NCI-H146 treated with DMSO at 0.1 percent for 48 hours (cell line): ENCODE data around the gene LRRC27.

Source experiments
- DNase-seq: peaks from one replicate; lab custom pipeline; 2025; ENCODE audit not compliant: unreplicated experiment; lab: John Stamatoyannopoulos, UW

Gene LRRC27

GRCh38 chr10:132331601-132332432 lies at the start of gene LRRC27:
LRRC27 (plus strand) TSS chr10:132332193; CDS start chr10:132333525, 1,332 bp downstream.
- DNase-seq: peak; percentile 94

- no peak for DNase-seq
Observed at GRCh38 chr10:132282667-132283603, 49.1 kb upstream of the LRRC27 start.

DNA sequence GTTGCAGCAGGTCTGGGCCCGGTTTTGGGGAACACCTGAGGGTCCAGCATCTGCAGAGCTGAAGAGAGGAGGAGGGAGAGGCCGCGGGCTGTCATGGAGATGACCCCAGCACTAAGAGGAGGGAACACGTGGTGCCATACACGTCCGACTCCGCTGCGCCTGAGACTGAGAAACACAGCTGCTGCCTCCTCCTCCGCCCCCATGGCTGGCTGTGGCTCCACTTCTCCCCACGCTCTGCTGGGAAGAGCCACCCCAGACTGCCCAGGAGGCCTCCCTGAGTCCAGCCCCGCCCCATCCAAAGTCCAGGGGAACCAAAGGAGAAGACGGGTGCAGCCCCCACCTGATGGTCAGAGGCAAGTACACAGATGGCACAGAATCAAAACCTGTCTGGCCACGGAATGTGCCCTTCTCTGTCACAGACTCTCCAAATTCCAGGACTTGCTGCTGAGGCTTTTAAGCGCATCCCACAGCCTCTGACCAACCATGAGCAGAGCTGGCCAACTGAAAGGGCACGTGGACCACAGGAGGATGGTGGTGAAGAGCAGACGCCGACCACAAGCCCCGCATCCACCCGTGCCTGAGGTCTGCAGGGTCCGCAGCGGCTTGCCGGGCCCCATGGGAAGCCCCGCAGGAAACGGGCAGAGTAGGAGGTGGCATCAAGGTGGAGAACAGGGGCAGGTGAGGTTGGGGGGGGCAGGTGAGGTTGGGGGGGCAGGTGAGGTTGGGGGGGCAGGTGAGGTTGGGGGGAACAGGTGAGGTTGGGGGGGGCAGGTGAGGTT lies 48.2 kb upstream of the LRRC27 start:
- no peak for DNase-seq

DNA sequence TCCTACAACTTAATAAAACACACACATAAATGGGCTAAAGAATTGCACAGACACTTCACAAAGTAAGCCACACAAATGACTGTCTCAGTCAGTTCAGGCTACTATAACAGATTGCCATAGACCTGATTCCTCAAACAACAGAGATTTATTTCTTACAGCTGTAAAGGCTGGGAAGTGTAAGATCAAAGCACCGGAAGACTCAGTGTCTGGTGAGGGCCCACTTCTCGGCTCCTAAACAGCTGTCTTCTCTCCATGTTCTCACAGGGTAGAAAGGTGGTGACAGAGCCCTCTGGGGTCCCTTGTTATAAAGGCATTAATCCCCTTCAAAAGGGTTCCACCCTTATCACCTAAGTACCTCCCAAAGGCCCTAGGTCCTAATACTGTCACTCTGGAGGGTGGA lies 42.6 kb upstream of the LRRC27 start:
- DNase-seq: no peak

GRCh38 chr10:132290631-132291030 lies 41.4 kb upstream of the LRRC27 start:
- DNase-seq: no peak

- no peak for DNase-seq
Observed at GRCh38 chr10:132291826-132292225, 40.2 kb upstream of the LRRC27 start.

- DNase-seq: no peak
Observed at GRCh38 chr10:132292287-132293200, 39.4 kb upstream of the LRRC27 start.

DNA sequence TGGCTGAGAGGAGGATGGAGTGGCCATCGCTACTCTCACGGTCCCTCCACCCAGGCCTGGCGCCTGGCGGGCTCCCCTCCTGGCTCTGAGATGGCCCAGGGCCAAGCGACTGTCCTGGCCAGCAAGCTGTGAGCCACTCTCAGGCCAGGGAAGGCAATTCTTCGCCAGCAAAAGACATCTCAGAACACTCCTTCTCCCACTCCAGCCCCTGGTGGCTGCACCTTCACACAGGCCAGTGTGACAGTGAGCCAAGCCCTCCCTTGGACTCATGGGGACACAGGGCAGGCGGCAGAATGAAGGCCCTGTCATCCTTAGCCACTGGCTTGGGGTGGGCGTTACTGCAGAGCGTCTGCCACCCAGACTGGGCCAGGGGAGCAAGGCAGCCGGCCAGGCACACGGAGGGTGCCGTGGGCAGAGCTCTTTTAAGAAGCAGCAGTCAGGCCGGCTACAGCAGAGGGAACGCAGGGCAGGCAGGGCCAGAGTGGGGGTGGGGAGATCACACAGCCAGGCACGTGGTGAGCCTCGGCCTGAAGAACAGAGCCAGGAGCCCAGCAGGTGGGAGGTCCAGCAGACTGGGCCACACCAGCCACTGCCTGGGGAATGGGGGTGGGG lies 38.7 kb upstream of the LRRC27 start:
- no peak for DNase-seq

- DNase-seq: no peak
Observed at GRCh38 chr10:132293813-132294520, 38.0 kb upstream of the LRRC27 start.

DNA sequence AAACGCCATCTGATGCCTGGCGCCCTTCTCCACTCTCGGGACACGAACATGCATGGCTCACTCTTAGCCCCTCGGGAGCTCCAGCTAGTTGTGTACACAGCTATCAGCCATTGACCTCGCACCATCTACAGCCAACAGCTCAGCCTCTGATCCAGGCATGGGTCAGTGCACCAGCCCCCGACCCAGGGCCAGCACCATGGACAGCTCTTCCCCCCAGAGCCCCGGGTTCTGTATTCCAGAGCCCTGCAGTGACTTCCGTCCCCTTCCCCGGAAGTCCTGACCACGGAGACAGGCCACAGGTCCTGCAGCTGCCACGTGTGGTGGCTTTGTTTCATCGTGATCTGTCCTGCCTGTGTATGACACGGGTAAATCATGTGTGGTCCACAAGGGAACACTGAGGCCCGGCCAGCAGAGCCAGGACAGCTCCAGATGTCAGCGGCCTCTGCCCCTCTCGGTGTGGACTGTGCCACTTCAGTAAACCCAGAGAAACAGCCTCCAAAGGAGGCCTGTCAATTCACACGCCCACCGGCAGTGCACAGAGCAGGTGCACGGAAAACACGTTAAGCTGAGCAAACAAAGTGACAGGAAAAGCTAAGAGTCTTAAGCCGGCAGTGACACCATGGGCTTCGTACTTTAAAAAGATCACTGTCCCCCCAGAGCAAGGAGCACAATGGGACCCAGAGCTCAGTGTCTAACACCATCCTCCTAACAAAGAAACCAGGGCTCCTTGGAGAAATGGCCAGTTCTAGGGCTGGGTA lies 37.3 kb upstream of the LRRC27 start:
- peak; percentile 66 for DNase-seq

DNA sequence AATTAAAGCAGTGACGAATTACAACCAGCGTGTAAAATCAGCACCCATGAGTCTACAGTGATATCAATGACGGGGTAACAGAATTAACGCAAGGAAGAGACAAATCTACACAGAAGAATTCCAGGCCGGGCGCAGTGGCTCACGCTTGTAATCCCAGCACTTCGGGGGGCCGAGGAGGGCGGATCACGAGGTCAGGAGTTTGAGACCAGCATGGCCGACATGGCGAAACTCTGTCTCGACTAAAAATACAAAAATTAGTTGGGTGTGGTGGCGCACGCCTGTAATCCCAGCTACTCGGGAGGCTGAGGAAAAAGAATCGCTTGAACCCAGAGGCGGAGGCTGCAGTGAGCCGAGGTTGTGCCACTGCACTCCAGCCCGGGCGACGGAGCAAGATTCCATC lies 36.5 kb upstream of the LRRC27 start:
- peak; percentile 11 for DNase-seq

DNA sequence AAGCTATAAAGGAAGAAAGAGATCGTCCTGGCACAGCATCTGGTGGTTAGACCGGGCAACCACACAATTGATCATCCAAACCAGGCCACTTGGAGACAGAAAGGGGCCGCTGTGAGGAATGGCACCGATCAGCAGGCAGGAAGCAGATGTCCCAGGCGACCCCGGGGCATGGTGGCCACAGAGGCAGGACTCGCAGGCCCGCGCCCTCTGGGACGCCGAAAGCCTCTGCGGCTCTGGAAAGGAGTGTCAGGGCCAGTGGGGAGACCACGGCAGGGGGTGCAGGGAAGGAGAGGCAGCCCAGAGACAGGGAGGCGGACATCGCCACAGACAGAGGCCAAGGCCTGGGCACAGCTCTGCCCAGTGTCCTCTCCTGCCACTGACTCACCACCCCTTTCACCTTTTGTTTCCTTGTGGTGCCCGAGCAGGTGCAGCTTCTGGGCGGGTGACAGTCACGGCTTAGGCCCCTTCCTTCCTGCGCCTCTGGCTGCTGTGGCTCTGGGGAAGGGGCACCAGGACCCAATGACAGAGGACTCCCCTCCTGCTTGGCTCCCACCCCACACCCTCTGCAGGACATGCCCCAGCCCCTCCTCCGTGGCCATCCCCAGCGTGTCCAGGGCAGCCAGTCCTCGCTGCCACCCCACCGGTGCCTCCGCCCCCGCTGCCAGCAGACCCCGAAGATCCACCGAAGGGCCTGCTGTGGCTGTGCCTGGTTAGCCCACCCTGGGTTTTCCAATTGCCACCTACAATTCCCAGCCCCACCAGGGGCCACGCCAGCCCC lies 35.1 kb upstream of the LRRC27 start:
- no peak for DNase-seq

- DNase-seq: no peak
Observed at GRCh38 chr10:132297526-132297925, 34.5 kb upstream of the LRRC27 start.

DNA sequence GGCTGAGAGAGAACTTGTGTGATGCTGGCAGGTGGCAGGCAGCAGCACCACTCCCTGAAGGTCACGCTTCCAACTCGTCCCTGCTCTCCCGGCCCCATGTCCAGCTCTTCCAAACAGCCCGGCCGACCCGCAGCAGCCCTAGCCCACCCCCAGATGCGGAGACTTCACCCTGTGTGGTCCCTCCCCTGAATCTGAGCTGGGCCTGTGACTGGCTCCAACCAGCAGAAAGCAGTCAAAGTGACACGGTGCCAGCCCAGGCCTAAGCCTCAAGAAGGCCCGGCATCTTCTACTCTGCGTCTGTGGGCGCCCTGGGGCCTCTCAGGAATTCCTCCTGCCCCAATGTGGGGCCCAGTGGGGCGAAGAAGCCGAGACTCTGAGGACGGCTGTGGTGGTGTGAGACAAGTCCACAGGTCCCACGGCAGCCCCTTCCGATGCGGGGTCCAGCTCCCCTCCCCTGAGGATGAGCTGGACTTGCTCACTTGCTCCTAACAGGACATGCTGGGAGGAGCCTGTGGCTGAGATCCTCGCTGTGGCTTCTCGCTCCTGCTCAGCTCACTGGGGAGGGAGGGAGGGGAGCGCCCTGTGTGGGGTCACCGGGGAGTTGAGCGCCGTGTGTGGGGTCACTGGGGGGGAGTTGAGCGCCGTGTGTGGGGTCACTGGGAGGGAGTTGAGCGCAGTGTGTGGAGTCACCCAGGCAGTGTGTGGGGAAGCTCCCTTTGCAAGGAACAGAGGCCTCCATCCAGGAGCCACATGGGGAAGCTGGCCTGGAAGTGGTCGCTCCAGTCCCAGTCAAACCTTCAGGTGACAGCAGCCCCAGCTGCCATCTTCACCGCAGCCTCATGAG lies 33.7 kb upstream of the LRRC27 start:
- no peak for DNase-seq

GRCh38 chr10:132299371-132300336 lies 32.3 kb upstream of the LRRC27 start:
- no peak for DNase-seq
